Measurements from ENCODE around the gene ID4. TPM values are rescaled to one million over a fixed set of nuclear protein-coding genes. Genes with fewer than 3 reads are reported as not detected.

ID4 gene
- total and polyA plus RNA-seq, 2 donors (not counting 1 experiment from before 2014, with no cell fraction given), result not detected

GRCh38 chr6:19803331-19804204 lies 33.6 kb upstream of the ID4 start:
- Mint-ChIP-seq H3K27ac (no peak overlapping the region), H3K27me3 (peaks cover 38% of the 10 kb centered on the region), H3K4me1 (peaks cover 12% of the 10 kb centered on the region), H3K4me3 (peak overlapping the region; percentile 64), H3K9me3 (ENCODE audit: insufficient read depth) (no peaks in the 10 kb centered on the region)
- Histone ChIP-seq H4K20me1 (ENCODE audit: control insufficient read depth, insufficient read depth, low read length, poor library complexity, severe bottlenecking) (no peaks in the 10 kb centered on the region), H3K9ac (ENCODE audit: low read length) (no peak overlapping the region), H3K79me2 (ENCODE audit: control insufficient read depth, insufficient read depth, low read length) (no peaks in the 10 kb centered on the region), H3K9me3 (ENCODE audit: control extremely low read depth in 1 of 3, control insufficient read depth in 2 of 3, insufficient read depth in 1 of 3, low read length in 2 of 3) (peaks cover 0 to 5% (median 0%) of the 10 kb centered on the region in 3 donors), H3K4me3 (ENCODE audit: control extremely low read depth in 1 of 5, extremely low read depth in 1 of 5, insufficient read depth in 1 of 5, low read depth in 2 of 5, low read length in 4 of 5) (no peak overlapping the region), H2AFZ (ENCODE audit: insufficient read depth, low read depth, low read length, poor library complexity, severe bottlenecking) (peak overlapping the region; percentile 19), H3K27ac (ENCODE audit: low read length in 2 of 2) (no peak overlapping the region), H3K36me3 (replicated peaks in 1 of 2; ENCODE audit: control extremely low read depth in 1 of 2, control insufficient read depth in 1 of 2, extremely low read depth in 1 of 2, insufficient read depth in 2 of 2, low read length in 1 of 2) (no peaks in the 10 kb centered on the region), H3K4me2 (replicated peaks; ENCODE audit: low read depth, low read length, poor library complexity, severe bottlenecking) (no peak overlapping the region), H3K27me3 (replicated peaks in 1 of 4; ENCODE audit: control extremely low read depth in 1 of 4, control insufficient read depth in 3 of 4, insufficient read depth in 4 of 4, low read length in 3 of 4) (peaks cover 0 to 20% (median 4%) of the 10 kb centered on the region in 4 experiments), H3K4me1 (ENCODE audit: control insufficient read depth in 2 of 2, insufficient read depth in 2 of 2, low read length in 2 of 2) (peaks cover 7% of the 10 kb centered on the region in 2 donors)
- ATAC-seq (ENCODE audit: low read depth), result no peak
- TF ChIP-seq CTCF (IDR thresholded peaks at IDR 0.05) (no peak), EZH2 (IDR thresholded peaks at IDR 0.05; ENCODE audit: borderline replicate concordance, insufficient read depth, low read depth, low read length, poor library complexity, severe bottlenecking) (no peak)
- ChIA-PET CTCF (no interaction called here), POLR2A (no interaction called here)
- no CpG with 5 or more reads among the region's 9 CpGs for WGBS (ENCODE audit: insufficient coverage)
- intact Hi-C loops (cut with micrococcal nuclease), result no loop called here
- DNase-seq, result no peak

Measured in B cell (primary cell).